Measurements from ENCODE around the gene SUN1. TPM values are rescaled to one million over a fixed set of nuclear protein-coding genes. Genes with fewer than 3 reads are reported as not detected.

Gene SUN1
- polyA plus RNA-seq, 1 of the 3 experiments (the other 2 are of a cell fraction), result 369 TPM

GRCh38 chr7:882336-883035 is 50.2 kb downstream of the SUN1 start:
- Histone ChIP-seq H3K9me2 (no peaks in the 10 kb centered on the region), H3F3A (replicated peaks; ENCODE audit: insufficient read depth) (peaks cover 4% of the 10 kb centered on the region), H3K4me2 (no peak overlapping the region), H3K9me3 (no peaks in the 10 kb centered on the region), H3K79me2 (ENCODE audit: insufficient read depth) (peaks cover 99% of the 10 kb centered on the region), H3K9ac (no peak overlapping the region), H2AFZ (ENCODE audit: low read depth) (no peak overlapping the region), H3K27me3 (ENCODE audit: insufficient read depth) (no peaks in the 10 kb centered on the region), H3K27ac (ENCODE audit: low read depth in 2 of 2, low read length in 1 of 2) (no peak overlapping the region), H3K4me3 (ENCODE audit: low read depth in 2 of 2, low read length in 1 of 2) (no peak overlapping the region), H4K20me1 (ENCODE audit: insufficient read depth) (peaks cover 96% of the 10 kb centered on the region), H3K36me3 (replicated peaks in 1 of 2; ENCODE audit: control insufficient read depth in 1 of 2, insufficient read depth in 2 of 2, low read length in 1 of 2) (peaks cover 17 to 24% of the 10 kb centered on the region in 2 experiments), H3K4me1 (ENCODE audit: control insufficient read depth in 1 of 2, insufficient read depth in 2 of 2, low read depth in 1 of 2, low read length in 1 of 2) (peaks cover 11 to 15% of the 10 kb centered on the region in 2 experiments; a peak in 1 of 4 replicates)
- ChIA-PET POLR2A (no interaction called here), CTCF (interaction anchor here (0.8 to 1.5 kb wide), 3 partner anchors 9 to 26 kb away, joined by 3 to 6 read pairs (median 4); no protein-coding TSS in a partner anchor)
- no peak for DNase-seq
- 94% methylated on average over 21 of the region's 37 CpGs for WGBS (ENCODE audit: low lambda C conversion rate)
- no peak for TF ChIP-seq EP300 (IDR thresholded peaks at IDR 0.05; ENCODE audit: borderline replicate concordance in 1 of 2, low read depth in 1 of 2, low read length in 1 of 2)

GRCh38 chr7:883055-884021 is 51.1 kb downstream of the SUN1 start:
- peaks cover 100% of the 10 kb centered on the region for H3K79me2 ChIP-seq (ENCODE audit: insufficient read depth)
- no peak for DNase-seq
- H3K27me3 ChIP-seq (ENCODE audit: insufficient read depth), result no peaks in the 10 kb centered on the region
- TF ChIP-seq FOSL2 (IDR thresholded peaks at IDR 0.05; ENCODE audit: borderline replicate concordance, low read depth) (no peak), RFX5 (IDR thresholded peaks at IDR 0.05; ENCODE audit: low read length) (no peak), IRF3 (IDR thresholded peaks at IDR 0.05; ENCODE audit: low read depth, low read length) (no peak), RXRA (IDR thresholded peaks at IDR 0.05; ENCODE audit: borderline replicate concordance, low read depth) (no peak), MXI1 (IDR thresholded peaks at IDR 0.05; ENCODE audit: low read depth, low read length) (no peak), RCOR1 (IDR thresholded peaks at IDR 0.05; ENCODE audit: low read length) (no peak), RAD21 (IDR thresholded peaks at IDR 0.05; ENCODE audit: low read length) (no peak)
- no peaks in the 10 kb centered on the region for H3K9me2 ChIP-seq
- H3K4me1 ChIP-seq (ENCODE audit: control insufficient read depth in 1 of 2, insufficient read depth in 2 of 2, low read depth in 1 of 2, low read length in 1 of 2), result peaks cover 6 to 9% of the 10 kb centered on the region in 2 experiments; a peak in 1 of 4 replicates
- H3K4me3 ChIP-seq (ENCODE audit: low read depth in 2 of 2, low read length in 1 of 2), result no peak overlapping the region
- ChIA-PET CTCF (interaction anchor here (0.8 to 1.8 kb wide), 6 partner anchors 10 to 110 kb away, joined by 3 to 7 read pairs (median 4); no protein-coding TSS in a partner anchor), POLR2A (no interaction called here)
- peaks cover 4% of the 10 kb centered on the region for H3F3A ChIP-seq (replicated peaks; ENCODE audit: insufficient read depth)
- H3K4me2 ChIP-seq, result no peak overlapping the region
- H3K36me3 ChIP-seq (replicated peaks in 1 of 2; ENCODE audit: control insufficient read depth in 1 of 2, insufficient read depth in 2 of 2, low read length in 1 of 2), result peaks cover 21 to 32% of the 10 kb centered on the region in 2 experiments
- H2AFZ ChIP-seq (ENCODE audit: low read depth), result no peak overlapping the region
- H3K9me3 ChIP-seq, result no peaks in the 10 kb centered on the region
- WGBS (ENCODE audit: low lambda C conversion rate), result 91% methylated on average over 41 of the region's 50 CpGs
- peaks cover 95% of the 10 kb centered on the region for H4K20me1 ChIP-seq (ENCODE audit: insufficient read depth)
- no peak overlapping the region for H3K9ac ChIP-seq
- no peak overlapping the region; a peak in 1 of 4 replicates for H3K27ac ChIP-seq (ENCODE audit: low read depth in 2 of 2, low read length in 1 of 2)
